SKM-1 (cell line): ENCODE measurements around the gene ACP4.

Source experiments
- DNase-seq: peaks from one replicate; lab custom pipeline; 2025; ENCODE audit not compliant: unreplicated experiment; lab: John Stamatoyannopoulos, UW

Gene ACP4

GRCh38 chr19:50820549-50821247 is 30.5 kb downstream of the ACP4 start:
- DNase-seq = peak; percentile 5

- DNase-seq = no peak
Observed at GRCh38 chr19:50821248-50821612, 31.0 kb downstream of the ACP4 start.

- DNase-seq = no peak
Observed at GRCh38 chr19:50821622-50822021, 31.4 kb downstream of the ACP4 start.

- no peak for DNase-seq
Observed at GRCh38 chr19:50822661-50823208, 32.5 kb downstream of the ACP4 start.

GRCh38 chr19:50823389-50824042 is 33.3 kb downstream of the ACP4 start, which contains the start of gene KLK1:
KLK1 (minus strand) TSS chr19:50823787; CDS start chr19:50823748, 39 bp downstream.
- DNase-seq = no peak

GRCh38 chr19:50826492-50827240 is 36.5 kb downstream of the ACP4 start:
- DNase-seq = no peak

GRCh38 chr19:50827476-50827875 is 37.3 kb downstream of the ACP4 start:
- no peak for DNase-seq

- no peak for DNase-seq
Observed at GRCh38 chr19:50829801-50830200, 39.6 kb downstream of the ACP4 start.

- DNase-seq = no peak
Observed at GRCh38 chr19:50830266-50831025, 40.2 kb downstream of the ACP4 start.

GRCh38 chr19:50831026-50831396 is 40.8 kb downstream of the ACP4 start:
- no peak for DNase-seq

- no peak for DNase-seq
Observed at GRCh38 chr19:50832666-50833065, 42.5 kb downstream of the ACP4 start.

- DNase-seq = no peak
Observed at GRCh38 chr19:50833117-50833801, 43.0 kb downstream of the ACP4 start, which contains the start of gene KLK15. KLK15 (minus strand) TSS chr19:50833574; CDS start chr19:50831492, 2,082 bp downstream.

GRCh38 chr19:50833802-50834167 is 43.6 kb downstream of the ACP4 start:
- no peak for DNase-seq

- no peak for DNase-seq
Observed at GRCh38 chr19:50835103-50835784, 45.0 kb downstream of the ACP4 start.

GRCh38 chr19:50835785-50836542 is 45.7 kb downstream of the ACP4 start:
- peak; percentile 1 for DNase-seq

GRCh38 chr19:50836543-50837195 is 46.5 kb downstream of the ACP4 start:
- DNase-seq = no peak

GRCh38 chr19:50837300-50837699 is 47.1 kb downstream of the ACP4 start:
- no peak for DNase-seq

GRCh38 chr19:50838239-50838638 is 48.0 kb downstream of the ACP4 start:
- no peak for DNase-seq
